Measurements from ENCODE around the gene NELL2. TPM values are rescaled to one million over a fixed set of nuclear protein-coding genes. Genes with fewer than 3 reads are reported as not detected.

Gene NELL2
- total and polyA plus RNA-seq, 10 of the 15 experiments (the other 5 are each of a cell fraction or from before 2014, with no cell fraction given), result 0.27 to 2.3 (median 0.76) TPM

DNA sequence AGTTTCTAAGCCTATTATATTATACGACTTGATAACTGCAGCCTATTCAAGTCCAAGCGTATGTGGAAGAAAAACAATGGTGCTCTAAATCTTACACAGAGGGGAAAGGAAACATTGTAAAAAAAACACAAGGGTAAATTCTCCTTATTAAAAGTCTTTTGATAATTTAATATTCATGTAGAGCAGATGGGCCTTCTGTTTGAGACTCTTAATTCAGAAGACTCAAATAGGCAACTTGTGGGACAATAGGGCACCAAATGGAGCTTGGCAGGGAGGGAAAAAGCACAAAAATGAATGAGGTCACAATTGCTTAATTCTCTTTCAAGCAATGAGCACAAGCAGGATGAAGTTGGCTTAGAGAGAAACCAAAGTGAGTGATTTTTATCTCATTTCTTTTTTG is 159.4 kb downstream of the NELL2 start (continued):
- TF ChIP-seq, protein P1, sequence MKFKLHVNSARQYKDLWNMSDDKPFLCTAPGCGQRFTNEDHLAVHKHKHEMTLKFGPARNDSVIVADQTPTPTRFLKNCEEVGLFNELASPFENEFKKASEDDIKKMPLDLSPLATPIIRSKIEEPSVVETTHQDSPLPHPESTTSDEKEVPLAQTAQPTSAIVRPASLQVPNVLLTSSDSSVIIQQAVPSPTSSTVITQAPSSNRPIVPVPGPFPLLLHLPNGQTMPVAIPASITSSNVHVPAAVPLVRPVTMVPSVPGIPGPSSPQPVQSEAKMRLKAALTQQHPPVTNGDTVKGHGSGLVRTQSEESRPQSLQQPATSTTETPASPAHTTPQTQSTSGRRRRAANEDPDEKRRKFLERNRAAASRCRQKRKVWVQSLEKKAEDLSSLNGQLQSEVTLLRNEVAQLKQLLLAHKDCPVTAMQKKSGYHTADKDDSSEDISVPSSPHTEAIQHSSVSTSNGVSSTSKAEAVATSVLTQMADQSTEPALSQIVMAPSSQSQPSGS (IDR thresholded peaks at IDR 0.05; ENCODE audit: low read length), result no peak
- TF ChIP-seq EP300 (IDR thresholded peaks at IDR 0.05; ENCODE audit: borderline replicate concordance in 1 of 2, control insufficient read depth in 1 of 2, low read depth in 2 of 2, low read length in 2 of 2), result no peak

DNA sequence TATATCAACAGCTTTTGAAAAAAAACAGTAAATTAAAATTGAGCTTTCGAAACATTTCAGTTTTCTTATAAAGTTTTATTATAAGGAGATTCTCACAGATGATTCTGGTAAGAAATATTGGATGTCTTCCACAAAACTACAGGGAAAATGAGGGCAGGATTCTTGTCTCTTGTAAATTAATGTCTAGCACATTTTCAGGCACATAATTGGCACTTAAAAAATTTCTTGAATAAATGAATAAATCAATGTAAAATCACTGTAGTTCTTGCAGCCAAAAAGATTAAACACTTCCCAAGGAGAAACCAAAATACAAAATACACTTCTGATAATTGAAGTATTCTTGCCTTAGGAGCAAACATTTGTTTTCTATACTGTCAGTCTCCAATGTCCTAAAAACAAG is 164.4 kb downstream of the NELL2 start:
- Histone ChIP-seq H4K20me1 (ENCODE audit: control insufficient read depth, insufficient read depth) (no peaks in the 10 kb centered on the region), H3K27me3 (replicated peaks in 1 of 2; ENCODE audit: control insufficient read depth in 2 of 2, insufficient read depth in 2 of 2, low read length in 1 of 2) (no peaks in the 10 kb centered on the region), H3K4me3 (no peak overlapping the region), H2AFZ (ENCODE audit: control insufficient read depth, low read depth, low read length) (no peak overlapping the region), H3K79me2 (ENCODE audit: control insufficient read depth, insufficient read depth, low read length) (no peaks in the 10 kb centered on the region), H3K27ac (ENCODE audit: control insufficient read depth, insufficient read depth) (no peak overlapping the region), H3K9me3 (replicated peaks; ENCODE audit: control insufficient read depth, insufficient read depth, low read length) (no peaks in the 10 kb centered on the region), H3K9ac (ENCODE audit: control insufficient read depth, insufficient read depth, low read length) (no peak overlapping the region), H3K4me1 (ENCODE audit: control insufficient read depth, insufficient read depth, low read length) (no peaks in the 10 kb centered on the region), H3K4me2 (ENCODE audit: control insufficient read depth, insufficient read depth) (no peak overlapping the region), H3K36me3 (ENCODE audit: control insufficient read depth in 2 of 2, insufficient read depth in 2 of 2, low read length in 1 of 2) (no peaks in the 10 kb centered on the region)
- SMC1A ChIA-PET (ENCODE audit: uncharacterized antibody, unreplicated experiment), result interaction anchor here (0.6 kb wide), 1 partner anchor 171 kb away, joined by 3 read pairs; no protein-coding TSS in a partner anchor
- in situ Hi-C loops (cut with MboI), result no loop called here
- intact Hi-C loops (cut with micrococcal nuclease; ENCODE audit: unreplicated experiment), result no loop called here
- FAIRE-seq (no peak), ATAC-seq (no peak), DNase-seq (ENCODE audit: low read depth, low spot score) (no peak)
- no TSS peak for BruUV-seq (replicated peaks)
- RAD21 ChIA-PET (ENCODE audit: unreplicated experiment), result no interaction called here
- CTCF ChIA-PET, result no interaction called here
- 0% methylated on average over 1 of the region's 1 CpG for WGBS (ENCODE audit: insufficient coverage, insufficient replicate concordance, low lambda C conversion rate, missing lambda C conversion rate)
- POLR2A ChIA-PET, result interaction anchor here (0.7 kb wide), 1 partner anchor 795 kb away, joined by 4 read pairs; no protein-coding TSS in a partner anchor
- no peak for TF ChIP-seq SREBF2 (IDR thresholded peaks at IDR 0.05; ENCODE audit: low read length)
- TF ChIP-seq, protein P2, sequence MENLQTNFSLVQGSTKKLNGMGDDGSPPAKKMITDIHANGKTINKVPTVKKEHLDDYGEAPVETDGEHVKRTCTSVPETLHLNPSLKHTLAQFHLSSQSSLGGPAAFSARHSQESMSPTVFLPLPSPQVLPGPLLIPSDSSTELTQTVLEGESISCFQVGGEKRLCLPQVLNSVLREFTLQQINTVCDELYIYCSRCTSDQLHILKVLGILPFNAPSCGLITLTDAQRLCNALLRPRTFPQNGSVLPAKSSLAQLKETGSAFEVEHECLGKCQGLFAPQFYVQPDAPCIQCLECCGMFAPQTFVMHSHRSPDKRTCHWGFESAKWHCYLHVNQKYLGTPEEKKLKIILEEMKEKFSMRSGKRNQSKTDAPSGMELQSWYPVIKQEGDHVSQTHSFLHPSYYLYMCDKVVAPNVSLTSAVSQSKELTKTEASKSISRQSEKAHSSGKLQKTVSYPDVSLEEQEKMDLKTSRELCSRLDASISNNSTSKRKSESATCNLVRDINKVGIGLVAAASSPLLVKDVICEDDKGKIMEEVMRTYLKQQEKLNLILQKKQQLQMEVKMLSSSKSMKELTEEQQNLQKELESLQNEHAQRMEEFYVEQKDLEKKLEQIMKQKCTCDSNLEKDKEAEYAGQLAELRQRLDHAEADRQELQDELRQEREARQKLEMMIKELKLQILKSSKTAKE (IDR thresholded peaks at IDR 0.05; ENCODE audit: low read depth, poor library complexity, severe bottlenecking), result no peak
- TF ChIP-seq FOS (IDR thresholded peaks at IDR 0.05; ENCODE audit: borderline replicate concordance, extremely low read depth, insufficient read length), result no peak
- no peak for TF ChIP-seq CREM (IDR thresholded peaks at IDR 0.05; ENCODE audit: low read depth)
- TF ChIP-seq EZH2 (IDR thresholded peaks at IDR 0.05; ENCODE audit: borderline replicate concordance, control insufficient read depth, low read depth, low read length), result no peak
- no peak for TF ChIP-seq FOXK2 (IDR thresholded peaks at IDR 0.05)
- TF ChIP-seq, protein P3, sequence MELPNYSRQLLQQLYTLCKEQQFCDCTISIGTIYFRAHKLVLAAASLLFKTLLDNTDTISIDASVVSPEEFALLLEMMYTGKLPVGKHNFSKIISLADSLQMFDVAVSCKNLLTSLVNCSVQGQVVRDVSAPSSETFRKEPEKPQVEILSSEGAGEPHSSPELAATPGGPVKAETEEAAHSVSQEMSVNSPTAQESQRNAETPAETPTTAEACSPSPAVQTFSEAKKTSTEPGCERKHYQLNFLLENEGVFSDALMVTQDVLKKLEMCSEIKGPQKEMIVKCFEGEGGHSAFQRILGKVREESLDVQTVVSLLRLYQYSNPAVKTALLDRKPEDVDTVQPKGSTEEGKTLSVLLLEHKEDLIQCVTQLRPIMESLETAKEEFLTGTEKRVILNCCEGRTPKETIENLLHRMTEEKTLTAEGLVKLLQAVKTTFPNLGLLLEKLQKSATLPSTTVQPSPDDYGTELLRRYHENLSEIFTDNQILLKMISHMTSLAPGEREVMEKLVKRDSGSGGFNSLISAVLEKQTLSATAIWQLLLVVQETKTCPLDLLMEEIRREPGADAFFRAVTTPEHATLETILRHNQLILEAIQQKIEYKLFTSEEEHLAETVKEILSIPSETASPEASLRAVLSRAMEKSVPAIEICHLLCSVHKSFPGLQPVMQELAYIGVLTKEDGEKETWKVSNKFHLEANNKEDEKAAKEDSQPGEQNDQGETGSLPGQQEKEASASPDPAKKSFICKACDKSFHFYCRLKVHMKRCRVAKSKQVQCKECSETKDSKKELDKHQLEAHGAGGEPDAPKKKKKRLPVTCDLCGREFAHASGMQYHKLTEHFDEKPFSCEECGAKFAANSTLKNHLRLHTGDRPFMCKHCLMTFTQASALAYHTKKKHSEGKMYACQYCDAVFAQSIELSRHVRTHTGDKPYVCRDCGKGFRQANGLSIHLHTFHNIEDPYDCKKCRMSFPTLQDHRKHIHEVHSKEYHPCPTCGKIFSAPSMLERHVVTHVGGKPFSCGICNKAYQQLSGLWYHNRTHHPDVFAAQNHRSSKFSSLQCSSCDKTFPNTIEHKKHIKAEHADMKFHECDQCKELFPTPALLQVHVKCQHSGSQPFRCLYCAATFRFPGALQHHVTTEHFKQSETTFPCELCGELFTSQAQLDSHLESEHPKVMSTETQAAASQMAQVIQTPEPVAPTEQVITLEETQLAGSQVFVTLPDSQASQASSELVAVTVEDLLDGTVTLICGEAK (IDR thresholded peaks at IDR 0.05; ENCODE audit: borderline replicate concordance), result no peak
- TF ChIP-seq STAT1 (conservative IDR thresholded peaks at IDR 0.05), result no peak
- no peak for TF ChIP-seq SMARCA5 (IDR thresholded peaks at IDR 0.05)
- TF ChIP-seq ZNF217 (IDR thresholded peaks at IDR 0.05), result no peak
